Breast epithelium (tissue), 3 donors: ENCODE data around the gene ERFL.

Experiments used
- POLR2A ChIP-seq: fragments of 450-650 bp; IDR thresholded peaks from one replicate; pipeline ENCODE4 v1.6.1; 2016; ENCODE audit warnings: antibody characterized with exemption, mild to moderate bottlenecking, moderate library complexity
- POLR2AphosphoS5 ChIP-seq, 3 donors: sonication (generic); formaldehyde crosslinking; IDR thresholded peaks; one replicate each; pipeline ENCODE4 v1.6.1; 2017; ENCODE audit warnings: antibody characterized with exemption in 3 of 3
- TF ChIP-seq, protein P1 (sequence below), 3 donors: fragments of 450-650 bp; IDR thresholded peaks; one replicate each; pipeline ENCODE4 v1.5.1; 2016 to 2017; ENCODE audit warnings: antibody characterized with exemption in 3 of 3, mild to moderate bottlenecking in 3 of 3, moderate library complexity in 3 of 3

DNA sequence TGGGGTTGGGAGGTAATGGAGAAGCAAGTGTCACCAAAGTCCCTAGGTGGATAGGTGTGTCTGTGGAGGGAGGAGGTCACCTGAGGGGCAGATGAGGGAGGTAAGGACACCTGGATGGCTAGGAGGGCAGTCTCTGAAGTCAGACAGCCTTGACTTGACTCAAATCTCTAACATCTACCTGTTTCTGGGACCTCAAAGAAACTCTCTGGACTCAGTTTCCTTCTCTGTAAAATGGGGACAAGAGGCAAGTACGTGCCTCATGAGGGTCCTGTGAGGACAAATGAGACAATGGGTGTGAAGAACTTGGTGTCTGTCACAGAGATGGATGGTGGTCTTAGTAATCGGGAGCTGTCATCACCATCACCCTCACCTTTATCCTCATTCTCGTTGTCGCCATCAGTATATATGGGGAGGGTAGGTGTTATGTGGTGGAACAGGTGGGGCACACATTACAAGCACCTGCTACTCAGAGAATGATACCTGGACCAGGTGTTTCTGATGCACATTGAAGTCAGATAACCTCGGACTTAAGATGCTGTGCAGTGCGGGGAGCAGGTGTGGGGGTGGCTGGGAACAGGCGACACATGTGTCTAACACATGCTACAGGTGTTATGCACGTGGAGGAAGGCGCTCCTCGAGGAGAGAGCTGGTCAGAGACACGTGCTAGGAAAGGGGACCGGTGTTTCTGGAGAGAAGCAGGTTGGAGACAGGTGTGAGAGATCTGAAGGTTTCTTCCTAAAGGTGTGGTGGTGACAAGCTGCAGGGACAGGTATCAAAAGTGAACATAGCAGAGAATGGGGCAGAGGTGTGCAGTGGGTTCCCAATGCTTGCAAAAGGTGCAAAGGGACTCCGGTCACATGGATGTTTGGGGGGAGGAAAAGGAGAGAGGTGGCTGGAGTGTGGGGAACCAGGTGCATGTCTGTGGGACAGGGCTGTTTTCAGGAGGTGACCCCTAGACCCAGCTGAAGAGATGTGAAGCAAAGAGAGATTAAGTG lies 3.8 kb downstream of the ERFL start:
- TF ChIP-seq POLR2A (no peak), POLR2AphosphoS5 (IDR thresholded peaks at IDR 0.05) (no peak)
- TF ChIP-seq, protein P1, sequence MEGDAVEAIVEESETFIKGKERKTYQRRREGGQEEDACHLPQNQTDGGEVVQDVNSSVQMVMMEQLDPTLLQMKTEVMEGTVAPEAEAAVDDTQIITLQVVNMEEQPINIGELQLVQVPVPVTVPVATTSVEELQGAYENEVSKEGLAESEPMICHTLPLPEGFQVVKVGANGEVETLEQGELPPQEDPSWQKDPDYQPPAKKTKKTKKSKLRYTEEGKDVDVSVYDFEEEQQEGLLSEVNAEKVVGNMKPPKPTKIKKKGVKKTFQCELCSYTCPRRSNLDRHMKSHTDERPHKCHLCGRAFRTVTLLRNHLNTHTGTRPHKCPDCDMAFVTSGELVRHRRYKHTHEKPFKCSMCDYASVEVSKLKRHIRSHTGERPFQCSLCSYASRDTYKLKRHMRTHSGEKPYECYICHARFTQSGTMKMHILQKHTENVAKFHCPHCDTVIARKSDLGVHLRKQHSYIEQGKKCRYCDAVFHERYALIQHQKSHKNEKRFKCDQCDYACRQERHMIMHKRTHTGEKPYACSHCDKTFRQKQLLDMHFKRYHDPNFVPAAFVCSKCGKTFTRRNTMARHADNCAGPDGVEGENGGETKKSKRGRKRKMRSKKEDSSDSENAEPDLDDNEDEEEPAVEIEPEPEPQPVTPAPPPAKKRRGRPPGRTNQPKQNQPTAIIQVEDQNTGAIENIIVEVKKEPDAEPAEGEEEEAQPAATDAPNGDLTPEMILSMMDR (IDR thresholded peaks at IDR 0.05): no peak
